Prostate gland (tissue), 2 donors: Measurements from ENCODE around the gene PPP1R13L.

Experiments
- POLR2A ChIP-seq: fragments of 450-650 bp; IDR thresholded peaks from one replicate; pipeline ENCODE4 v1.6.1; 2016; ENCODE audit warnings: antibody characterized with exemption, mild to moderate bottlenecking
- TF ChIP-seq, protein P1 (sequence below), 4 experiments: fragments of 200-600 bp in 2 of 4; fragments of 450-650 bp in 2 of 4; sonication (generic) in 2 of 4; IDR thresholded peaks; 1 replicate in 3 of 4; 2 replicates in 1 of 4; pipeline ENCODE4 v1.5.1; 2016 to 2019; ENCODE audit warnings: antibody characterized with exemption in 4 of 4, mild to moderate bottlenecking in 2 of 4, moderate library complexity in 2 of 4

DNA sequence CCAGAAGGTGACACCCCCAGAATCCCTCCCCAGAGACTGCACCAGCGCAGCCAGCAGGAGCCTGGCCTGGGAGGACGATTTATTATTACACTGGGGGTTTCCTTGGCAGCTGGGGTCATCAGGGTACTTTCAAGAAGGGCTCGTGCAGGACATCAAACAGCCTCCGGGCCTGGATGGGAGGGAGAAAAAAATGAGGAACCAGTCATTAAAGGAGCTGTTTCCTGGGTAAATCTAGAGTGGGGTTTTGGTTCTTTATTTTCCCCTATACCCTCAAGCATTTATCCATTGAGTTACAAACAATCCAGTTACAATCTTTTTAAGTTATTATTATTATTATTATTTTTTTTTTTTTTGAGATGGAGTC lies 4.7 kb upstream of the PPP1R13L start:
- TF ChIP-seq, protein P1, sequence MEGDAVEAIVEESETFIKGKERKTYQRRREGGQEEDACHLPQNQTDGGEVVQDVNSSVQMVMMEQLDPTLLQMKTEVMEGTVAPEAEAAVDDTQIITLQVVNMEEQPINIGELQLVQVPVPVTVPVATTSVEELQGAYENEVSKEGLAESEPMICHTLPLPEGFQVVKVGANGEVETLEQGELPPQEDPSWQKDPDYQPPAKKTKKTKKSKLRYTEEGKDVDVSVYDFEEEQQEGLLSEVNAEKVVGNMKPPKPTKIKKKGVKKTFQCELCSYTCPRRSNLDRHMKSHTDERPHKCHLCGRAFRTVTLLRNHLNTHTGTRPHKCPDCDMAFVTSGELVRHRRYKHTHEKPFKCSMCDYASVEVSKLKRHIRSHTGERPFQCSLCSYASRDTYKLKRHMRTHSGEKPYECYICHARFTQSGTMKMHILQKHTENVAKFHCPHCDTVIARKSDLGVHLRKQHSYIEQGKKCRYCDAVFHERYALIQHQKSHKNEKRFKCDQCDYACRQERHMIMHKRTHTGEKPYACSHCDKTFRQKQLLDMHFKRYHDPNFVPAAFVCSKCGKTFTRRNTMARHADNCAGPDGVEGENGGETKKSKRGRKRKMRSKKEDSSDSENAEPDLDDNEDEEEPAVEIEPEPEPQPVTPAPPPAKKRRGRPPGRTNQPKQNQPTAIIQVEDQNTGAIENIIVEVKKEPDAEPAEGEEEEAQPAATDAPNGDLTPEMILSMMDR (IDR thresholded peaks at IDR 0.05), result no peak
- TF ChIP-seq POLR2A, result no peak
